GM12878 (cell line): ENCODE measurements around the gene ETFRF1. TPM values are rescaled to one million over a fixed set of nuclear protein-coding genes. Genes with fewer than 3 reads are reported as not detected.

ENCODE experiments used
- ATAC-seq: fragments of 200-7000 bp; cut with Tn5 transposase; 3 replicates; pipeline ENCODE4 v1.9.1; 2020; ENCODE audit warnings: mild to moderate bottlenecking, moderate library complexity
- BruUV-seq: library from RNA; stranded (reverse); fragments of 400-500 nt; replicated peaks from 2 replicates; lab custom pipeline; 2021; lab: Mats Ljungman, UMichigan
- CTCF ChIA-PET: fragments of 300-600 bp; sonication (Branson Sonifier 250); formaldehyde crosslinking; extraction: SDS; loops from one replicate; lab custom pipeline; 2021; ENCODE audit warnings: inconsistent platforms; lab: Yijun Ruan, JAX
- POLR2A ChIA-PET: fragments of 350-600 bp; formaldehyde crosslinking; extraction: SDS; loops from one replicate; lab custom pipeline; 2021; ENCODE audit warnings: inconsistent platforms; lab: Charles Lee
- RAD21 ChIA-PET: fragments of 300-600 bp; sonication (Branson Sonifier 250); formaldehyde crosslinking; loops from one replicate; lab custom pipeline; 2023; ENCODE audit warnings: antibody characterized with exemption; ENCODE audit not compliant: unreplicated experiment; lab: Charles Lee
- SMC1A ChIA-PET: fragments of 300-600 bp; sonication (Branson Sonifier 250); formaldehyde crosslinking; loops from one replicate; lab custom pipeline; 2023; ENCODE audit not compliant: unreplicated experiment, uncharacterized antibody; lab: Charles Lee
- DNase-seq: peaks from one replicate; pipeline ENCODE4 v3.0.0-alpha.2; 2011; ENCODE audit warnings: low read depth, low spot score
- FAIRE-seq: peaks from 3 replicates; lab custom pipeline; 2011; peaks lifted over from hg19 to GRCh38; lab: Jason Lieb, UNC
- H2AFZ ChIP-seq: 2 replicates; pipeline ENCODE4 v1.6.0; 2011; ENCODE audit warnings: low read depth, low read length, control low read depth; ENCODE audit not compliant: control insufficient read depth
- H3K27ac ChIP-seq: 2 replicates; pipeline ENCODE4 v1.5.1; 2011; ENCODE audit warnings: control low read depth; ENCODE audit not compliant: control insufficient read depth, insufficient read depth
- H3K27me3 ChIP-seq, 2 experiments: replicated peaks in 1 of 2; 2 replicates each; pipeline versions ENCODE4 v1.6.0 to v1.6.1; 2011; ENCODE audit warnings: low read length in 1 of 2; ENCODE audit not compliant: control insufficient read depth in 2 of 2, insufficient read depth in 2 of 2
- H3K36me3 ChIP-seq, 2 experiments: 2 replicates each; pipeline ENCODE4 v1.5.1; 2011; ENCODE audit warnings: low read length in 1 of 2; ENCODE audit not compliant: control insufficient read depth in 2 of 2, insufficient read depth in 2 of 2
- H3K4me1 ChIP-seq: 2 replicates; pipeline ENCODE4 v1.6.1; 2011; ENCODE audit warnings: mild to moderate bottlenecking, low read length, moderate library complexity, mixed read lengths; ENCODE audit not compliant: control insufficient read depth, insufficient read depth
- H3K4me2 ChIP-seq: 2 replicates; pipeline ENCODE4 v1.6.0; 2011; ENCODE audit warnings: control low read depth; ENCODE audit not compliant: control insufficient read depth, insufficient read depth
- H3K4me3 ChIP-seq: fragments of 200-600 bp; sonication (generic); 2 replicates; pipeline ENCODE4 v1.5.1; 2016
- H3K79me2 ChIP-seq: 2 replicates; pipeline ENCODE4 v1.6.0; 2011; ENCODE audit warnings: low read length; ENCODE audit not compliant: control insufficient read depth, insufficient read depth
- H3K9ac ChIP-seq: 2 replicates; pipeline ENCODE4 v1.8.0; 2011; ENCODE audit warnings: low read length, control low read depth, mixed read lengths; ENCODE audit not compliant: control insufficient read depth, insufficient read depth
- H3K9me3 ChIP-seq: replicated peaks from 3 replicates; pipeline ENCODE4 v1.5.1; 2011; ENCODE audit warnings: mild to moderate bottlenecking, low read length; ENCODE audit not compliant: control insufficient read depth, insufficient read depth
- H4K20me1 ChIP-seq: 2 replicates; pipeline ENCODE4 v1.6.0; 2011; ENCODE audit not compliant: control insufficient read depth, insufficient read depth
- BMI1 ChIP-seq: fragments of 450-650 bp; IDR thresholded peaks from 2 replicates; pipeline ENCODE4 v1.6.1; 2016; ENCODE audit warnings: mild to moderate bottlenecking, moderate library complexity, borderline replicate concordance
- CBX3 ChIP-seq: fragments of 200-600 bp; sonication (generic); IDR thresholded peaks from 2 replicates; pipeline ENCODE4 v1.6.1; 2016; ENCODE audit warnings: low read depth, borderline replicate concordance
- CEBPZ ChIP-seq: fragments of 150-350 bp; IDR thresholded peaks from 2 replicates; pipeline ENCODE4 v1.6.1; 2016; ENCODE audit warnings: low read depth, low read length
- DPF2 ChIP-seq: fragments of 450-650 bp; IDR thresholded peaks from 2 replicates; pipeline ENCODE4 v1.6.1; 2017; ENCODE audit warnings: mild to moderate bottlenecking
- HDAC6 ChIP-seq: fragments of 200-600 bp; sonication (generic); IDR thresholded peaks from one replicate; pipeline ENCODE4 v1.8.0; 2017; ENCODE audit warnings: antibody characterized with exemption; ENCODE audit not compliant: unreplicated experiment
- RAD51 ChIP-seq: fragments of 450-650 bp; IDR thresholded peaks from 2 replicates; pipeline ENCODE4 v1.6.1; 2016; ENCODE audit warnings: moderate library complexity, mild to moderate bottlenecking, inconsistent platforms
- SMAD5 ChIP-seq: IDR thresholded peaks from 2 replicates; pipeline ENCODE4 v1.6.1; 2016; ENCODE audit warnings: antibody characterized with exemption, low read depth
- TBL1XR1 ChIP-seq: IDR thresholded peaks from 2 replicates; pipeline ENCODE4 v1.6.1; 2012; ENCODE audit warnings: low read depth, low read length, improper control_type of control experiment
- TCF12 ChIP-seq: IDR thresholded peaks from 2 replicates; pipeline ENCODE4 v1.6.1; 2011; ENCODE audit warnings: low read depth, mild to moderate bottlenecking, low read length
- ZNF384 ChIP-seq: IDR thresholded peaks from 2 replicates; pipeline ENCODE4 v1.6.1; 2012; ENCODE audit warnings: low read depth, mild to moderate bottlenecking, low read length, improper control_type of control experiment, borderline replicate concordance
- ZZZ3 ChIP-seq: IDR thresholded peaks from 2 replicates; pipeline ENCODE4 v1.6.1; 2011; ENCODE audit warnings: low read depth; ENCODE audit not compliant: control insufficient read depth, insufficient read length
- WGBS: methylation state at CpG from one replicate; pipeline ENCODE4 v1.1.6; 2016; ENCODE audit warnings: low lambda C conversion rate; ENCODE audit not compliant: insufficient replicate concordance, insufficient coverage; ENCODE audit errors: missing lambda C conversion rate; 5-methylcytosine and 5-hydroxymethylcytosine counted together
- in situ Hi-C: fragments of 300-500 bp; cut with MboI; formaldehyde crosslinking; loops from 9 replicates; pipeline ENCODE4 v1.14.3; 2018; ENCODE audit warnings: mixed read lengths
- intact Hi-C: fragments of 100-400 bp; cut with micrococcal nuclease; formaldehyde crosslinking; loops from one replicate; pipeline ENCODE4 v1.14.2; 2022; ENCODE audit not compliant: unreplicated experiment
- polyA plus RNA-seq, 11 experiments: library from polyadenylated mRNA; depleted of rRNA in 4 of 11; unstranded in 6 of 11; stranded (reverse) in 5 of 11; fragments of >200 nt; fragmentation: Nextera tagmentation in 4 of 11; fragmentation: Illumina TruSeq in 1 of 11; extraction: Ambion mirVana in 4 of 11; extraction: Trizol in 1 of 11; gene quantifications; 1 replicate in 1 of 11; 2 replicates in 10 of 11; pipeline versions ENCODE4 v1.2.1 to v1.2.3, GENCODE V29; 2011 to 2016; ENCODE audit warnings: inconsistent platforms in 2 of 11, missing spikeins in 2 of 11, low read depth in 1 of 11
- total RNA-seq, 4 experiments: library from RNA; depleted of rRNA in 3 of 4; stranded (reverse); fragments of >200 nt in 3 of 4; fragmentation: Illumina TruSeq in 1 of 4; extraction: Trizol in 1 of 4; gene quantifications; 2 replicates each; pipeline versions ENCODE4 v1.2.1 to v1.2.3, GENCODE V29; 2013 to 2021

The ETFRF1 gene
- total and polyA plus RNA-seq, 10 of the 15 experiments (the other 5 are each of a cell fraction or from before 2014, with no cell fraction given): 9.9 to 59.6 (median 26.2) TPM

- no peak overlapping the region for H2AFZ ChIP-seq
- peaks cover 4% of the 10 kb centered on the region for H3K79me2 ChIP-seq
- ChIA-PET SMC1A (interaction anchor here (0.7 to 1.5 kb wide), 5 partner anchors 13 to 190 kb away, joined by 3 to 4 read pairs (median 3); no protein-coding TSS in a partner anchor), RAD21 (no interaction called here), CTCF (interaction anchor here (0.6 to 1.0 kb wide), 3 partner anchors 44 to 187 kb away, joined by 3 to 4 read pairs (median 4); no protein-coding TSS in a partner anchor), POLR2A (interaction anchor here (0.7 to 1.3 kb wide), 3 partner anchors 14 to 185 kb away, joined by 3 read pairs; no protein-coding TSS in a partner anchor)
- FAIRE-seq: no peak
- intact Hi-C loops (no loop called here), in situ Hi-C loops (no loop called here)
- no peak for TF ChIP-seq ZZZ3
- 50% methylated on average over 2 of the region's 2 CpGs for WGBS
- no peak for DNase-seq
- H3K4me3 ChIP-seq: no peak overlapping the region
- no TSS peak for BruUV-seq
- H3K9me3 ChIP-seq: no peaks in the 10 kb centered on the region
- no peak overlapping the region for H3K27ac ChIP-seq
- H3K9ac ChIP-seq: no peak overlapping the region
- no peaks in the 10 kb centered on the region for H4K20me1 ChIP-seq
- H3K4me1 ChIP-seq: peaks cover 6% of the 10 kb centered on the region; the same call in 1 of the 2 replicates
- no peaks in the 10 kb centered on the region for H3K36me3 ChIP-seq
- H3K27me3 ChIP-seq: no peaks in the 10 kb centered on the region
- no peak for ATAC-seq
- H3K4me2 ChIP-seq: no peak overlapping the region
Measured at GRCh38 chr12:25197608-25198007, 2.6 kb downstream of the ETFRF1 start.

GRCh38 chr12:25200703-25201102 is 5.7 kb downstream of the ETFRF1 start:
- no peak for FAIRE-seq
- TF ChIP-seq RAD51 (no peak), DPF2 (no peak), BMI1 (no peak), CEBPZ (no peak), SMAD5 (no peak), HDAC6 (no peak), TCF12 (no peak), CBX3 (no peak), ZNF384 (no peak), TBL1XR1 (no peak)

More at GRCh38 chr12:25200703-25201102, 5.7 kb downstream of the ETFRF1 start:
- ChIA-PET CTCF (no interaction called here), SMC1A (interaction anchor here (0.7 kb wide), 2 partner anchors 187 to 188 kb away, joined by 3 to 4 read pairs; no protein-coding TSS in a partner anchor), POLR2A (no interaction called here), RAD21 (no interaction called here)
- Histone ChIP-seq H3K27me3 (no peaks in the 10 kb centered on the region), H4K20me1 (no peaks in the 10 kb centered on the region), H3K4me1 (peaks cover 6% of the 10 kb centered on the region; the same call in 1 of the 2 replicates), H3K36me3 (no peaks in the 10 kb centered on the region), H3K9ac (no peak overlapping the region), H3K27ac (no peak overlapping the region), H2AFZ (no peak overlapping the region), H3K79me2 (peaks cover 4% of the 10 kb centered on the region), H3K4me2 (no peak overlapping the region), H3K9me3 (no peaks in the 10 kb centered on the region), H3K4me3 (no peak overlapping the region)
- WGBS: 92% methylated on average over 1 of the region's 1 CpG
- no peak for DNase-seq
- intact Hi-C loops (no loop called here), in situ Hi-C loops (no loop called here)
- ATAC-seq: no peak
- no TSS peak for BruUV-seq
